ENCODE measurements around the gene CRYBG1.

Gene CRYBG1

GRCh38 chr6:106486236-106486635, 125.7 kb downstream of the CRYBG1 start:
- H3K27ac ChIP-seq (ENCODE audit: low read depth, low read length) = no peak overlapping the region
- H3K9me3 ChIP-seq (ENCODE audit: control insufficient read depth, insufficient read depth, low read length) = no peaks in the 10 kb centered on the region
- H3K9ac ChIP-seq (ENCODE audit: low read depth, low read length) = no peak overlapping the region
- H3K4me1 ChIP-seq (ENCODE audit: control insufficient read depth, insufficient read depth, low read length) = peaks cover 13% of the 10 kb centered on the region
- H3K27me3 ChIP-seq (ENCODE audit: control insufficient read depth, insufficient read depth, low read length) = peaks cover 33% of the 10 kb centered on the region
- no peak overlapping the region for H3K4me3 ChIP-seq (ENCODE audit: low read depth, low read length)
- H3K36me3 ChIP-seq (ENCODE audit: control insufficient read depth, insufficient read depth, low read length) = no peaks in the 10 kb centered on the region

DNA sequence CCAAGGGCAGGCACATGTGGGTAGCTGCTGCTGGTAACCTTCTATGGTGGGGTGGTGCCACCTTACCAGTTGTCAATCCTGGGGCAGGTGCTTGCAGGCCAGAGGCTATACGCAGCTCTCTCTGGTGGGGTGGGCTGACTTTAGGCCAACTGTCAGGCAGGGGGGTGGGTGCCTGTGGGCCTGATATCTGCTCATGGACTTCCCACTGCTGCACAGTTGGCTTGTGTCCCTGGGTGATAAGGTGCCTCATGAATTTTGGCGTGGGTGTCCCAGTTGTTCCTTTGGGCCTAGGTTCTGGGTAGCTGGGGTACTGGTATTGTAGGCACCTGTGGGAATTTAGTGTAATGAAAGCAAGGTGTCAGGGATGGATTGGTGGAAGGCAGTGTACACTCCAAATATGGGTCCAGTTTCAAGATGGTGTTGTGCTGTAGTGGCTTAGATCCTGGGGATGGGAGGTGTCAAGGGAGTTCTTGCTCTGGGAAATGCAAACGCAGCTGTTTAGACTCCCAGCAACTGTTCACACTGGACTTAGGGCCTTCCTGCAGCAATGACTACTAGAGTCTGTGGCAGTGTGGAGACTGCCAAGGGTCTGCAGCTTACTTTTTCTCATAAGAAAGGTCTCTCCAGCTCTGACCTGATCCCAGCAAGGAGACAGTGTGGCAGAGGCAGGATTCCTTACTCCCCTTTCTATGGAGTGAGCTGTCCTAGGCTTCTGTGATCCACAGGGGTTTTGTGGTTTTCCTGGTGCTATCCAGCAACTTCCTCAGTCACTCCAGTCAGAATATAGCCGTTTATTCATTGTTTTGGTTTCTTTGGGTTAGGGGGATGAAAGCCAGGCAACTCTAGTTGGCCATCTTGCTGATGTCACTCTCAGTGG, 128.2 kb downstream of the CRYBG1 start:
- Histone ChIP-seq H3K9me3 (ENCODE audit: control insufficient read depth, insufficient read depth, low read length) (no peaks in the 10 kb centered on the region), H3K27ac (ENCODE audit: low read depth, low read length) (no peak overlapping the region), H3K27me3 (ENCODE audit: control insufficient read depth, insufficient read depth, low read length) (peaks cover 33% of the 10 kb centered on the region), H3K36me3 (ENCODE audit: control insufficient read depth, insufficient read depth, low read length) (no peaks in the 10 kb centered on the region), H3K4me1 (ENCODE audit: control insufficient read depth, insufficient read depth, low read length) (peaks cover 13% of the 10 kb centered on the region), H3K9ac (ENCODE audit: low read depth, low read length) (no peak overlapping the region), H3K4me3 (ENCODE audit: low read depth, low read length) (no peak overlapping the region)

GRCh38 chr6:106490030-106490429, 129.5 kb downstream of the CRYBG1 start:
- H3K4me3 ChIP-seq (ENCODE audit: low read depth, low read length) = no peak overlapping the region
- H3K36me3 ChIP-seq (ENCODE audit: control insufficient read depth, insufficient read depth, low read length) = no peaks in the 10 kb centered on the region
- peaks cover 18% of the 10 kb centered on the region for H3K4me1 ChIP-seq (ENCODE audit: control insufficient read depth, insufficient read depth, low read length)
- no peaks in the 10 kb centered on the region for H3K9me3 ChIP-seq (ENCODE audit: control insufficient read depth, insufficient read depth, low read length)
- H3K27ac ChIP-seq (ENCODE audit: low read depth, low read length) = no peak overlapping the region
- no peak overlapping the region for H3K9ac ChIP-seq (ENCODE audit: low read depth, low read length)
- peaks cover 33% of the 10 kb centered on the region for H3K27me3 ChIP-seq (ENCODE audit: control insufficient read depth, insufficient read depth, low read length)

GRCh38 chr6:106490436-106490835, 129.9 kb downstream of the CRYBG1 start:
- peaks cover 29% of the 10 kb centered on the region for H3K27me3 ChIP-seq (ENCODE audit: control insufficient read depth, insufficient read depth, low read length)
- no peak overlapping the region for H3K27ac ChIP-seq (ENCODE audit: low read depth, low read length)
- H3K9ac ChIP-seq (ENCODE audit: low read depth, low read length) = no peak overlapping the region
- H3K36me3 ChIP-seq (ENCODE audit: control insufficient read depth, insufficient read depth, low read length) = no peaks in the 10 kb centered on the region
- no peak overlapping the region for H3K4me3 ChIP-seq (ENCODE audit: low read depth, low read length)
- peaks cover 22% of the 10 kb centered on the region for H3K4me1 ChIP-seq (ENCODE audit: control insufficient read depth, insufficient read depth, low read length)
- no peaks in the 10 kb centered on the region for H3K9me3 ChIP-seq (ENCODE audit: control insufficient read depth, insufficient read depth, low read length)

DNA sequence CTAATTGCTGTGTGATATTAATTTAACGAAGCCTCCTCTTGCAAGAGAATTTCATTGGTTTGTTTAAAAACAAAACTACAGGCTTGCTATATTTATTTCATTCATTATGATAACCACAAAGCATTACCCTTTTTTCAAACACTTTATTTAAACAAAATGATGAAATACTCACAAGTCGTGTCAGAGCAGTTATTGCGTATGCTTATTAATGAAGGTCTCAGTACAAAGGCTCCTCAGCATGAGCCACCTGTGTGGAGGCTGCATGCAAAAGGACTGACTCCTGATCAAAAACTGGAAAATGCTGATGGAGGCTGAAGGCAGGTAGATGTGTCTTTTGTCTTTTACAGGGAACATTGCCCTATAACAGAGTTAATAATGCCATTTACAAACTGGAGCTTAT, 130.5 kb downstream of the CRYBG1 start:
- H3K9ac ChIP-seq (ENCODE audit: low read depth, low read length) = no peak overlapping the region
- H3K36me3 ChIP-seq (ENCODE audit: control insufficient read depth, insufficient read depth, low read length) = no peaks in the 10 kb centered on the region
- peaks cover 24% of the 10 kb centered on the region for H3K4me1 ChIP-seq (ENCODE audit: control insufficient read depth, insufficient read depth, low read length)
- no peaks in the 10 kb centered on the region for H3K9me3 ChIP-seq (ENCODE audit: control insufficient read depth, insufficient read depth, low read length)
- H3K4me3 ChIP-seq (ENCODE audit: low read depth, low read length) = no peak overlapping the region
- H3K27me3 ChIP-seq (ENCODE audit: control insufficient read depth, insufficient read depth, low read length) = peaks cover 23% of the 10 kb centered on the region
- no peak overlapping the region for H3K27ac ChIP-seq (ENCODE audit: low read depth, low read length)

GRCh38 chr6:106495014-106495413, 134.5 kb downstream of the CRYBG1 start:
- H3K4me3 ChIP-seq (ENCODE audit: low read depth, low read length) = no peak overlapping the region
- H3K27me3 ChIP-seq (ENCODE audit: control insufficient read depth, insufficient read depth, low read length) = no peaks in the 10 kb centered on the region
- no peaks in the 10 kb centered on the region for H3K9me3 ChIP-seq (ENCODE audit: control insufficient read depth, insufficient read depth, low read length)
- H3K36me3 ChIP-seq (ENCODE audit: control insufficient read depth, insufficient read depth, low read length) = no peaks in the 10 kb centered on the region
- peaks cover 10% of the 10 kb centered on the region; the same call in 1 of the 2 replicates for H3K4me1 ChIP-seq (ENCODE audit: control insufficient read depth, insufficient read depth, low read length)
- no peak overlapping the region for H3K9ac ChIP-seq (ENCODE audit: low read depth, low read length)
- H3K27ac ChIP-seq (ENCODE audit: low read depth, low read length) = no peak overlapping the region

DNA sequence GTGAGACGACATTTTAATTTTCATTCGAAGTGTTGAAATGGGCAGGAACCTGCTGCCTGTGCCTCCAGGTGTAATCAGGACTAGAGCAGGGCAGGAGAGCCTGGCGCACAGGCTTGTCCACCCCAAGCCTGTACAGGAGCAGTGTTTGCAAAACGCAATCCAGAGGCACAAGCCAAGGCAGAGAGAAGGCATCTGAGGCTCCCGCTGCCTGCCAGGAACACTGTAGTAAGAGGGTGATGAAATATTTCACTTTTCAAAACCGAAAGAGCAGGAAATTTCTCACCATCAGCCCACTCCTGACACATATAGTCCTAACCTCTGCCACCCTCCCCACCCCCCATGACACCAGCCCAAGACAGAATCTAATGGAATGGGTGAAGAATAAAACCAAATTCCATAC, 136.3 kb downstream of the CRYBG1 start:
- Histone ChIP-seq H3K27ac (ENCODE audit: low read depth, low read length) (no peak overlapping the region), H3K27me3 (ENCODE audit: control insufficient read depth, insufficient read depth, low read length) (no peaks in the 10 kb centered on the region), H3K36me3 (ENCODE audit: control insufficient read depth, insufficient read depth, low read length) (no peaks in the 10 kb centered on the region), H3K4me3 (ENCODE audit: low read depth, low read length) (no peak overlapping the region), H3K9me3 (ENCODE audit: control insufficient read depth, insufficient read depth, low read length) (no peaks in the 10 kb centered on the region), H3K4me1 (ENCODE audit: control insufficient read depth, insufficient read depth, low read length) (peaks cover 10% of the 10 kb centered on the region; the same call in 1 of the 2 replicates), H3K9ac (ENCODE audit: low read depth, low read length) (no peak overlapping the region)

DNA sequence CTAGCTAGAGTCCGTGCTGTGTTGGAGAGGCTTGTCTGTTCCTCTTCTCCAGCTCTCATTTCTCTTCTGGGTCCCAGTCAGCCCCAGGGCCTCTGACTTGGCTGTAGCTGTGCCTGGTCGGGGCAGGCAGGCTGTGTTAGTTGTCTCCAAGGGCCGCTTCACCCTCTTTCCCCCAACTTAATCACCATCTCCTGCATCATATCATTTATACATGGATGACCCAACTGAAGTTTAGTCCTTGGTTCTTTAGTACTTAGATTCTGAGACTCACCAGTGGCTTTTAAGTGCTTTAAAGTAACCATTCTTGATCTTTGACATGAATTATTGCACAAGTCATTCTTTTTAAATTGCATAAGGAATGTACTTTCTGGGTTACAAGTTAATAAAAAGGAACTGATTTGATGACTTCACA, 141.4 kb downstream of the CRYBG1 start:
- H3K36me3 ChIP-seq (ENCODE audit: control insufficient read depth, insufficient read depth, low read length) = no peaks in the 10 kb centered on the region
- peaks cover under 1% of the 10 kb centered on the region; the same call in 1 of the 2 replicates for H3K27me3 ChIP-seq (ENCODE audit: control insufficient read depth, insufficient read depth, low read length)
- H3K4me3 ChIP-seq (ENCODE audit: low read depth, low read length) = no peak overlapping the region
- H3K9me3 ChIP-seq (ENCODE audit: control insufficient read depth, insufficient read depth, low read length) = no peaks in the 10 kb centered on the region
- no peak overlapping the region for H3K27ac ChIP-seq (ENCODE audit: low read depth, low read length)
- H3K4me1 ChIP-seq (ENCODE audit: control insufficient read depth, insufficient read depth, low read length) = no peaks in the 10 kb centered on the region
- H3K9ac ChIP-seq (ENCODE audit: low read depth, low read length) = no peak overlapping the region

DNA sequence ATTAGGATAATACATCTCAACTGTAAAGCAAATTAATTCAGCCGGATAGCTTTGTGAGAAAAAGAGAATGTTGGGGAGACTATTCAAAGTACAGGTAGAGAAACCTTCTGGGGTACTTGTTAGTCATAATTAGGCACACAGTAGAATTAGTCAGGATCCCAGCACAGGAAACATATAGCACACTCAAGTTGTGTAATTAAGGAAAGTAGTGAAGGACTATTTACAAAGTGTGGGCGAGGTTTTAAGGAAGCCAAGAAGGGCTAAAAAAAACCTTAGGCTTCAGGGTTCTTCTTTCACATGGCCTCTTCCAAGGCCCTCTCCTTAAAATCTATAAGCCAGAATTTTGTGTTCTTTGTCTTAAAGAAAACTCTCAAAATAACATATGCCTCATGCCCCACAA, 142.0 kb downstream of the CRYBG1 start:
- no peaks in the 10 kb centered on the region for H3K36me3 ChIP-seq (ENCODE audit: control insufficient read depth, insufficient read depth, low read length)
- H3K4me1 ChIP-seq (ENCODE audit: control insufficient read depth, insufficient read depth, low read length) = no peaks in the 10 kb centered on the region
- no peak overlapping the region for H3K9ac ChIP-seq (ENCODE audit: low read depth, low read length)
- H3K9me3 ChIP-seq (ENCODE audit: control insufficient read depth, insufficient read depth, low read length) = no peaks in the 10 kb centered on the region
- H3K4me3 ChIP-seq (ENCODE audit: low read depth, low read length) = no peak overlapping the region
- peaks cover 6% of the 10 kb centered on the region for H3K27me3 ChIP-seq (ENCODE audit: control insufficient read depth, insufficient read depth, low read length)
- no peak overlapping the region for H3K27ac ChIP-seq (ENCODE audit: low read depth, low read length)

DNA sequence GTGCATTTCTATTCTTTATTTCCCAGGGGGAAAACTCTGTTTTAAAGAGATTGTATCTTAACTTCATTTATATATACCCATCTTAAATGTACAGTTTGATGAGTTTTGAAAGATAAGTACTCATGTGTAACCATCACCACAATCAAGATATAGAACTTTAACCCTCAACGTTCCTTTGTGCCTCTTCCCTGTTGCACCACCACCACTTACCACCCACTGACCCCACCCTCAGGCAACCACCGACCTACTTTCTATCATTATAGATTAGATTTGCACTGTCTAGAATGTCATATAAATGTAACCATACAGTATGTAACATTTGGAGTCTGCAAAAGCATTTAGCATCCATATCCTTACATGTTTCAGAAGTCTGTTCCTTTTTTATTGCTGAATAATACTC, 147.8 kb downstream of the CRYBG1 start:
- Histone ChIP-seq H3K9me3 (ENCODE audit: control insufficient read depth, insufficient read depth, low read length) (no peaks in the 10 kb centered on the region), H3K36me3 (ENCODE audit: control insufficient read depth, insufficient read depth, low read length) (no peaks in the 10 kb centered on the region), H3K4me1 (ENCODE audit: control insufficient read depth, insufficient read depth, low read length) (peaks cover 13% of the 10 kb centered on the region), H3K9ac (ENCODE audit: low read depth, low read length) (no peak overlapping the region), H3K27ac (ENCODE audit: low read depth, low read length) (no peak overlapping the region), H3K27me3 (ENCODE audit: control insufficient read depth, insufficient read depth, low read length) (peaks cover 63% of the 10 kb centered on the region), H3K4me3 (ENCODE audit: low read depth, low read length) (no peak overlapping the region)

- no peaks in the 10 kb centered on the region for H3K36me3 ChIP-seq (ENCODE audit: control insufficient read depth, insufficient read depth, low read length)
- H3K27me3 ChIP-seq (ENCODE audit: control insufficient read depth, insufficient read depth, low read length) = peaks cover 69% of the 10 kb centered on the region
- H3K4me1 ChIP-seq (ENCODE audit: control insufficient read depth, insufficient read depth, low read length) = peaks cover 14% of the 10 kb centered on the region
- H3K9ac ChIP-seq (ENCODE audit: low read depth, low read length) = no peak overlapping the region
- H3K27ac ChIP-seq (ENCODE audit: low read depth, low read length) = no peak overlapping the region
- no peaks in the 10 kb centered on the region for H3K9me3 ChIP-seq (ENCODE audit: control insufficient read depth, insufficient read depth, low read length)
- 0 out of 2 replicates have a peak overlapping the region, but pooled peaks have one; percentile 69 for H3K4me3 ChIP-seq (ENCODE audit: low read depth, low read length)
Observed at GRCh38 chr6:106508834-106509233, 148.3 kb downstream of the CRYBG1 start.

Data from HUES48 (cell line).